GM18499 (cell line): ENCODE results near the gene DUXB.

ENCODE experiments used
- ATAC-seq: cut with Tn5 transposase; IDR thresholded peaks from one replicate; pipeline ENCODE4 v1.9.1; 2021; ENCODE audit warnings: moderate number of reproducible peaks; ENCODE audit not compliant: insufficient read depth, unreplicated experiment

DUXB gene

GRCh38 chr16:75667503-75667902 is 33.8 kb downstream of the DUXB start:
- ATAC-seq, result no peak

GRCh38 chr16:75660726-75661302 is 40.4 kb downstream of the DUXB start:
- ATAC-seq, result no peak

GRCh38 chr16:75660321-75660720 is 40.9 kb downstream of the DUXB start:
- no peak for ATAC-seq

GRCh38 chr16:75658175-75658574 is 43.1 kb downstream of the DUXB start:
- ATAC-seq, result no peak

GRCh38 chr16:75653922-75654321 is 47.3 kb downstream of the DUXB start:
- no peak for ATAC-seq

GRCh38 chr16:75648265-75649076 is 52.8 kb downstream of the DUXB start:
- ATAC-seq, result peak; percentile 17

- ATAC-seq, result peak; percentile 78
These were observed 53.6 kb downstream of the DUXB start, which contains the start of the genes KARS1 and TERF2IP for GRCh38 chr16:75647492-75648264. Gene KARS1 (minus strand): TSS chr16:75647665. CDS start chr16:75647639, 26 bp downstream. Gene TERF2IP (plus strand): TSS chr16:75647773. CDS start chr16:75647883, 110 bp downstream.

- peak; percentile 13 for ATAC-seq
These were observed 54.2 kb downstream of the DUXB start for GRCh38 chr16:75647112-75647491.

- ATAC-seq, result no peak
These were observed 56.8 kb downstream of the DUXB start for GRCh38 chr16:75644240-75645012.
